ENCODE measurements around the gene SCYL3. TPM values are rescaled to one million over a fixed set of nuclear protein-coding genes. Genes with fewer than 3 reads are reported as not detected.

The SCYL3 gene
- total RNA-seq, 2 experiments from 2014 or later = 3.5 to 3.6 TPM

DNA sequence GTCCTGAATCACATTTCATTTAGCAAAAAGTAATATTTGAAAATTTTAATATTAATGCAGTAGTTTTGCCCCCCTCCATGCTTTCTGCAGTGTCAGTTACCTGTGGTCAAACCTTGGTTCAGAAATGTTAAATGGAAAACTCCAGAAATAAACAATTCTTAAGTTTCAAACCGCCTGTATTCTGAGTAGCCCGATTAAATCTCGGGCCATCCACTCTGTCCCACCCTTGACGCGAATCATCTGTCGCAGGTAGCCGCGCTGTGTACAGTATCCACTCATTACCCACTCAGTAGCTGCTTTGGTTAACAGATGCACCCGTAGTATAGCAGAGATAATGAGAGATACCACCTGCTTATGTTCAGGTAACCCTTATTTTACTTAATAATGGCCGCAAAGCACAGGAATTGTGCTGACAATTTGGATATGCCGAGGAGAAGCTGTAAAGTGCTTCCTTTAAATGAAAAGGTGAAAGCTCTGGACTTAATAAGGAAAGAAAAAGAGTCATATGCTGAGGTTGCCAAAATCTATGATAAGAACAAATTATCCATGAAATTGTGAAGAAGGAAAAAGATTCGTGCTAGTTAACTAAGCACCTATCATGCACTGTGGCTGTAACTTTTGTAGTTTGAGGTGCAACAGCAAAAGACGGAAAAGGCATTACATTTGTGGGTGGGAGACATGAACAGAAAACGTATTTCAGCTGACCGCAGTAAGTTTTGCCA is 889 bp upstream of the SCYL3 start:
- no peaks in the 10 kb centered on the region for H3K27me3 Mint-ChIP-seq
- ChIA-PET POLR2A (interaction anchor here (0.6 to 4.5 kb wide), 21 partner anchors 8 to 1887 kb away, joined by 3 to 43 read pairs (median 5); partner anchors contain the start of genes BLZF1, FMO4, GORAB and KIFAP3), CTCF (interaction anchor here (0.8 to 2.2 kb wide), 5 partner anchors 16 to 1591 kb away, joined by 3 to 6 read pairs (median 4); partner anchors contain the start of genes FMO4, KIFAP3 and PRRC2C)
- no peaks in the 10 kb centered on the region for H3K36me3 ChIP-seq (ENCODE audit: insufficient read depth, low read length)
- H3K27me3 ChIP-seq (ENCODE audit: control insufficient read depth in 1 of 2, insufficient read depth in 2 of 2, low read length in 2 of 2) = no peaks in the 10 kb centered on the region
- peak in 1 of 14 experiments; percentile 11 for DNase-seq
- peak overlapping the region; percentile 79 for H3K4me3 ChIP-seq (ENCODE audit: low read length)
- peaks cover 44% of the 10 kb centered on the region for H3K4me1 Mint-ChIP-seq (ENCODE audit: low read depth)
- peaks cover 23% of the 10 kb centered on the region for H3K4me1 ChIP-seq (ENCODE audit: insufficient read depth, low read length)
- H3K36me3 Mint-ChIP-seq (ENCODE audit: low read depth) = peaks cover 12% of the 10 kb centered on the region
- TF ChIP-seq, protein P1, sequence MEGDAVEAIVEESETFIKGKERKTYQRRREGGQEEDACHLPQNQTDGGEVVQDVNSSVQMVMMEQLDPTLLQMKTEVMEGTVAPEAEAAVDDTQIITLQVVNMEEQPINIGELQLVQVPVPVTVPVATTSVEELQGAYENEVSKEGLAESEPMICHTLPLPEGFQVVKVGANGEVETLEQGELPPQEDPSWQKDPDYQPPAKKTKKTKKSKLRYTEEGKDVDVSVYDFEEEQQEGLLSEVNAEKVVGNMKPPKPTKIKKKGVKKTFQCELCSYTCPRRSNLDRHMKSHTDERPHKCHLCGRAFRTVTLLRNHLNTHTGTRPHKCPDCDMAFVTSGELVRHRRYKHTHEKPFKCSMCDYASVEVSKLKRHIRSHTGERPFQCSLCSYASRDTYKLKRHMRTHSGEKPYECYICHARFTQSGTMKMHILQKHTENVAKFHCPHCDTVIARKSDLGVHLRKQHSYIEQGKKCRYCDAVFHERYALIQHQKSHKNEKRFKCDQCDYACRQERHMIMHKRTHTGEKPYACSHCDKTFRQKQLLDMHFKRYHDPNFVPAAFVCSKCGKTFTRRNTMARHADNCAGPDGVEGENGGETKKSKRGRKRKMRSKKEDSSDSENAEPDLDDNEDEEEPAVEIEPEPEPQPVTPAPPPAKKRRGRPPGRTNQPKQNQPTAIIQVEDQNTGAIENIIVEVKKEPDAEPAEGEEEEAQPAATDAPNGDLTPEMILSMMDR (IDR thresholded peaks at IDR 0.05) = no peak
- H3K4me3 Mint-ChIP-seq = peak overlapping the region; percentile 97
- peak overlapping the region; percentile 99 for H3K27ac Mint-ChIP-seq
- H3K9me3 ChIP-seq (ENCODE audit: control insufficient read depth in 1 of 2, insufficient read depth in 1 of 2, low read length in 2 of 2) = no peaks in the 10 kb centered on the region
- H3K27ac ChIP-seq (ENCODE audit: low read depth in 1 of 2, low read length in 2 of 2) = peak overlapping the region; percentile 98 to 100
- intact Hi-C loops (cut with DNase I, micrococcal nuclease) = loop anchor here (1.0 to 10.0 kb wide), 12 partner anchors 180 to 1960 kb away; partner anchors contain the start of genes BLZF1 (in 2 of the 2), NME7 (in 2 of the 2), DCAF6 (in 1 of the 2) and F5 (in 1 of the 2)
- ATAC-seq (ENCODE audit: poor library complexity) = no peak
- no peaks in the 10 kb centered on the region for H3K9me3 Mint-ChIP-seq

DNA sequence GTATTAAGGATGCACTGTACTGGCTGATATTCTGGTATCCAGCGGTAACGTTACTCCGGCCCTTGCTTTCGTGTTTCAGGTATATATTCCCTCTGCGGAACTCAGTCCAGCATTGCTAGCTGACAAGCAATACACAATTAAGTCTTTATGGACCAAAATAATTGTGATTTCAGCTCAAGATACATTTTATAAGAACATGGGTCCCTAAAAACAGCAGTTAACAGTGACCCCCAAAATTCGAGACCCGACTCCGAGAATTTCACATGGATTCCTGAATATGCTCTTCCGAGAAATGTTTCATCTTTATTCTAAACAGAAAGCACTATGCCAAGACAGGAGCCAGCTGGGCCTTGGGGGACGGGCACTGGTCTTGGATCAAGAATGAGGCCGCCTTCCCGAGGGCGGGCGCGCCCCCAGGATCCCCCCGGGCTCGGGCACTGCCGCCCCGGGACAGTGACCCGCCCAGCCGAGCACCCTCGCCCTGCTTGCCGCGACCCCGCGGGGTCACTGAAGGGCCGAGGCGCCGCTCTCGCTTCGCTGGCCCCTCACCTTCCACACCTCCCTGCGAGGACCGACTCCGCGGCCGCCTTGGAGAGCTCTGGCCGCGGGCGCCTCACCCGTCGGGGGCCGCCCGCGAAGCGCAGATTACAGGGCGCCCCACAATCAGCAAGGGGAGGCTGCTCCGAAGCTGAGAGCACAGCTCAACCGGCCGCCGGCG is 610 bp downstream of the SCYL3 start:
- ATAC-seq (ENCODE audit: poor library complexity) (no peak), DNase-seq (peak in 4 of 14 experiments; percentile 14 to 39 (median 30))
- Mint-ChIP-seq H3K4me3 (peak overlapping the region; percentile 97), H3K36me3 (ENCODE audit: low read depth) (peaks cover 21% of the 10 kb centered on the region), H3K9me3 (no peaks in the 10 kb centered on the region), H3K27ac (peak overlapping the region; percentile 99), H3K4me1 (ENCODE audit: low read depth) (peaks cover 56% of the 10 kb centered on the region), H3K27me3 (no peaks in the 10 kb centered on the region)
- Histone ChIP-seq H3K4me3 (ENCODE audit: low read length) (peak overlapping the region; percentile 79), H3K27ac (ENCODE audit: low read depth in 1 of 2, low read length in 2 of 2) (peak overlapping the region; percentile 36 to 98), H3K36me3 (ENCODE audit: insufficient read depth, low read length) (peaks cover 7% of the 10 kb centered on the region), H3K9me3 (ENCODE audit: control insufficient read depth in 1 of 2, insufficient read depth in 1 of 2, low read length in 2 of 2) (no peaks in the 10 kb centered on the region), H3K4me1 (ENCODE audit: insufficient read depth, low read length) (peaks cover 23% of the 10 kb centered on the region), H3K27me3 (ENCODE audit: control insufficient read depth in 1 of 2, insufficient read depth in 2 of 2, low read length in 2 of 2) (no peaks in the 10 kb centered on the region)
- ChIA-PET POLR2A (interaction anchor here (0.7 to 4.5 kb wide), 23 partner anchors 9 to 1888 kb away, joined by 3 to 43 read pairs (median 5); partner anchors contain the start of genes BLZF1, F5, FMO4 and GORAB), CTCF (interaction anchor here (0.6 to 2.2 kb wide), 4 partner anchors 26 to 1421 kb away, joined by 3 to 6 read pairs (median 4); partner anchors contain the start of genes FMO4, KIFAP3 and SELL)
- TF ChIP-seq, protein P1 (IDR thresholded peaks at IDR 0.05) = no peak
- intact Hi-C loops (cut with DNase I, micrococcal nuclease) = loop anchor here (2.0 to 10.0 kb wide), 12 partner anchors 98 to 1958 kb away; partner anchors contain the start of genes BLZF1 (in 2 of the 2), NME7 (in 2 of the 2), DCAF6 (in 1 of the 2) and F5 (in 1 of the 2)
